A673 (cell line): ENCODE results near the gene CATSPER2.
"Not testable (repeated sequence)": the region's sequence is repeated elsewhere in the genome, so short reads cannot be mapped to it uniquely, and the experiment has no call there.

ENCODE experiments used
- CTCF ChIP-seq: fragments of 300-800, 200-600 bp; sonication (generic); conservative IDR thresholded peaks from 2 replicates; pipeline ENCODE4 v1.5.1; 2017; ENCODE audit warnings: low read depth, mild to moderate bottlenecking, antibody characterized with exemption, low read length, moderate library complexity, mixed read lengths
- EZH2 ChIP-seq: fragments of 200-600 bp; sonication (generic); IDR thresholded peaks from 2 replicates; pipeline ENCODE4 v1.6.1; 2017; ENCODE audit warnings: borderline replicate concordance, low read depth, mild to moderate bottlenecking, mixed read lengths, antibody characterized with exemption, low read length; ENCODE audit not compliant: poor library complexity, severe bottlenecking

GRCh38 chr15:43602233-43602632 lies 46.4 kb downstream of the CATSPER2 start:
- TF ChIP-seq CTCF, EZH2: not testable (repeated sequence)
